ENCODE data around the gene FHAD1.

Gene FHAD1

DNA sequence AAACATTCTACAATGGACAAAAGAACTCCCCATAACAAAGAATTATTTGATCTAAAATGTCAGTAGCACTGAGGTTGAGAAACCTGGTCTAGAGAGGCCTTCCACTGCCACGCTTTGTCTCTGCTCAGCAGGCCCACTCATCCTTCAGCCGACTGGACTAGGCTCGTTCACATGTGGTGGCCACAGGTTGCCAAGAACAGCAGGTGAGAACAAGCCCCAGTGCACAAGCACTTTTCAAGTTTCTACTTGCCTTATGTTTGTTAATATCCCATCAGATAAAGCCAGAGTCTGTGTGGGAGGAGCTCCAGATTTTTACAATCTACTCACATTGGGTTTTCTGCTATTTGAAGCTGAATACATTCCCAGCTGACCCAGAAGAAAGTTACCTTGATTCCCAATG is 153.6 kb downstream of the FHAD1 start:
- peak in 1 of 14 donors; percentile 40 for DNase-seq

DNA sequence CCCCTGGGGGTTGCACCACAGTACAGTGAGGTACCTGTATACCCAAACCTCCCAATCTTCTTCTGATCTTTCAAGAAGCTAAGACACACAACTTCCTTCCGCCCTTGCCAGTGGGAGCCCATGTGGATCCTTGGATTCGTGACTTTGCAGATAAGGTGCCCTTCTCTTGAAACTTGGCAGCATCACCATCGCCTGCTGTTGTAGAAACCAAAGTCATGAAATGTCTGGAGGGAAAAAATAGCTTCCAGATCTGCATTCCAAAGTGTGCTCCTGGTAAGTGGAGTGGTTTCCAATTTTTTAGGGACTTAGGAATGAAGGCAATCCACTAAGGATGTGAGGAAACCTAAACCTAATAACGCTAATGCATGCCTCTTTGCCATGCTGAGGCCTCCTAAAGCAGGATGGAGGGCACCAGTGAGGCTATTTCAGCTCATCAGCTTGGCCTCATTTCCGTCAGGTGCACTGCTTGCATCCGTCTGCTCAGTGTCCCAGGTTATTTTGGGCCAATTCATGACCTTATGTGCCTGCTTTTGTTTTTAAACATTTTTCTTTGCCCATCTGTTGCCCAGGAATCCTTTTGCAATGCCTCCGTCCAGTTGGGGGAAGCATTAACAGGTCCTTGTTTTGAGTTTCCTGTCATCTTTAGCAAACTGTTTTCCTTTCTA is 154.5 kb downstream of the FHAD1 start:
- DNase-seq = peak in 1 of 14 donors; percentile 92

DNA sequence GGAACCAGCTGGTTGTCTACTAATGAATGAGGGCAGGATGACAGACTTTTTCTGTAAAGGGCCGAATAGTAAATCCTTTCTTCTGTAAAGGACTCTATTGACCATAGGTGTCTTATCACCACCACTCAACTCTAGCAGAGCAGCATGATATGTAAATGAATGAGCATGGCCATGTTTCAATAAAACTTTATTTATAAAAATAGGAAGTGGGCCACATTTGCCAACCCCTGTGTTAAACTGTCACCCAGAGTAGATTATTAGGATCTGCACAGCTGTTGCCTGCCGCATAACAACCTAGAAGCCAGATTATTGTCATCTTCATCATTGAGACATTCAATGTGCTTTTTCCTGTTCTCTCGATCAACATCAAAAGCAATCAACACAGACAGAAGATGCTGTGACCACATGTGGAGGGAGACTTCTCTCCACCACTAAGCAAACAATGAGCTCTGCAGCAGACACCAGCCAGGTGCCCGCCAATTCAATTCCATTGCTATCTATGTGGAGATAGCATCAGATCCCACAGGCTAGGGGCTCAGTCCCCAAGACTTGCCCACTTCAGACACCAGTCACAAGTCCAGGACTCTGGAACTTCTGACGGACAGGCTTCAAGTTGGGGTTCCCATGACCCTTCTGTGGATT is 155.9 kb downstream of the FHAD1 start:
- no peak for DNase-seq

DNA sequence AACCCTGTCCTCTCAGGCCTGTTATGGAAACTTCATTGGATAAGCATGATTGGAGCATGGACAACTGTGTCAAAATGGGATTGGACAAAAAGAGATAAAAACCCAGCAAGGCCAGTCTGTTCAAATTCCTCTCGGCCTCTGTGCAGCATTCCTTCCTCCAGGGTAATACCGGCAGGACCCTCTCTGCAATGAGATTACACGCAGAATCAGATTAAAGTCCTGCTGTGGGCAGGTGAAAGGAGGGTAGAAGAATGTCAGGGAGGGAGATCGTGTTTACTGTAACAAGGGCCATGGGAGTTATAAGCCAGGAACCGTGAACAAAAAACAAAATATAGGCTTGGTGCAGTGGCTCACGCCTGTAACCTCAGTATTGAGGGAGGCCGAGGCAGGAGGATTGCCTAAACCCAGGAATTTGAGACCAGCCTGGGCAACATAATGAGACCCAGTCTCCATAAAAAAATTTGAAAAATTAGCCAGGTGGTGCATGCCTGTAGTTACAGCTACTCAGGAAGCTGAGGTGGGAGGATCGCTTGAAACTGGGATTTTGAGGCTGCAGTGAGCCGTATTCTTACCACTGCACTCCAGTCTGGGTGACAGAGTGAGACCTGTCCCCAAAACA is 157.0 kb downstream of the FHAD1 start:
- no peak for DNase-seq

DNA sequence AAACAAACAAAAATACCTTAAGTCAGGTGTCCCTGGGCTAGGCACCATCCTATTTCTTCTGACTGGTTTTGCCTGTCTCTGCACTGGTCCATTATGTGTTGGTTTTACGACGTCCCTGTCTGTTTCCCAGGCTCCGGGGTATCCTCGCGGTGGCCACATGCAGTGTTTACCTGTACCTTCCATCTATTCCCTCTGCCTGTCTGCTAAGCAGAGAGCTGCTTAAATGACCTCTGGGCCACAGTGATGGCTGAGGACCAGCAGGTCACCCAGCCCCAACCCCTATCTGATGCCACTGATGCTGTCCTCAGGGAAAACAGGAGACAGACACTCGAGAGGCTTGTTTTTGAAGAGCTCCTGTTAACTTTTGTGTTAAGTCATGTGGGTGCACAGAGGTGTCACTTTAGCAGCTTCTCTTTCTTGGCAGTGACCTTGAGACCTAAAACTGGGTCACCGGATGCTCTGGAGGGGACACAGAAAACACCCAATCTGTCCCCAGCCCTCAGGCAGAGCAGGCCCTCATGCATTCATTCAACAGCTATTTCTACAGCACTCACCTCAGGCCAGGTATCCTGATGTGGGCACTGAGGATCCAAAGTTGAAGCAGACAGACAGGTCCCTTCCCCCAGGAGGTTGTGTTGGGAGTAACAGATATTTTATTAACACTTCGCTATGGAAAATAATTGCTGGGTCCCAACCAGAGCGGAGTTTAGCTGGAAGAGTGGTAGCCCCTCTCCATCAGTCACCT is 158.3 kb downstream of the FHAD1 start:
- DNase-seq = no peak

DNA sequence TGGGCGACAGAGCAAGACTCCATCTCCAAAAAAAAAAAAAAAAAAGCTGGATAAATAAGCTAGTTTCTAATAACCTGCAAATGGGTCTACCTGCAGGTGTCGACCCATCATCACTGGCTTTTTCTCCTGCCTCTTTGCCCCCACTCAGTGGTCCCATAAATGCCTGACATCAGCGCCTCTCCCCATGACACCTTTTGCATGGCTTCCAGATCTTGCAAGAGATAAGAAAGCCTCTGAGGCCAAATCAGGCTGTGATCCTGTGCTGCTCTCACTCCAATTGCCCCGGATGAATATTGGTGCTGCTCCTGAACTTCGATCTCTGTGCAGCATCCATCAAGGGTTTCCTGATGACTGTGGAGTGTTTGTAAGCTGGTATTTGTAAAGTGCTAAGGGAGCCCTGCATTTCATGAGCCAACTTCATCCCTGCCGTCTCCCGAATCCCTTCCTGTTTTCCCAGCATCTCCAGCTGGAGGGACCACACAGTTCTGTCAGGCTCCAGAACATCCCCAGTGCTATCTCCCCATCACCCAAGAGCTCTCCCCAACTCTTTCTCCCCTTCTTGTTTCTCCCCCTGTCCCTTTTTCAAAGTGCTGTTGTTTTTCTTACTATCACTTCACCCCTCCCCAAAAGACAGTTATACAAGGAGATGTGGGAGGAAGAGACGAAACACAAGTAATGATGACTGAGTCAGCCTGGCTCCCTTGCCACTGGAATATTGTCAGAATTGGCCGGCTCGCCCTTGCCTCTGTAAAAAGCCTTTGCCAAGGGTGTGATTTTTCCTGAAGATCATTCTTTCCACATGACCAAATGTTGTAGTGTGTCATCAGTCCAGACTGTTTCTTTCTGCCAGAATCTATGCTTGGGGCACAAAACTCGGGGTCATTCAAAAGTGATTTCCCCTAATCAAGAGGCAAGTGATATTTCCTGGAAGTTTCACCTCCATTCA is 159.9 kb downstream of the FHAD1 start:
- peak in 2 of 14 donors; percentile 18 to 49 for DNase-seq

DNA sequence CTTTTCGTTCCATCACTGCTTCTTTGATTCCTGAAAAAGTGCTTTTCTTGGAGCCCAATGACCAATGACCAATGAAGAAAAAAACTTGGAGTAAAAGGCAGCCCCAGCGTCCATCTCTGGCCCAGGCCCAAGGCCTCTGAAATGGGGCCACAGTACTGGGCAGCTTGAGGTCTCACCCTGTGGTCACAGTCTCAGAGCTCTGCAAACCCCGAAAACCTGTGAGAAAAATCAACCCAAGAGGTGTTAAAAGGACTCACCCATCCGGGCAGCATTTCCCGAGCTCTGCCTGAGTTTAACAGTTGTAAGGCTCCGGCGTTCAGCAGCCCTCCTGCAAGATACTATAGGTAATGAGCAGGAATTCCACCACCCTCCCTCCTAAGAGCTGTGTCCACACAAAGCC is 160.6 kb downstream of the FHAD1 start:
- DNase-seq = peak in 2 of 14 donors; percentile 25 to 49

DNA sequence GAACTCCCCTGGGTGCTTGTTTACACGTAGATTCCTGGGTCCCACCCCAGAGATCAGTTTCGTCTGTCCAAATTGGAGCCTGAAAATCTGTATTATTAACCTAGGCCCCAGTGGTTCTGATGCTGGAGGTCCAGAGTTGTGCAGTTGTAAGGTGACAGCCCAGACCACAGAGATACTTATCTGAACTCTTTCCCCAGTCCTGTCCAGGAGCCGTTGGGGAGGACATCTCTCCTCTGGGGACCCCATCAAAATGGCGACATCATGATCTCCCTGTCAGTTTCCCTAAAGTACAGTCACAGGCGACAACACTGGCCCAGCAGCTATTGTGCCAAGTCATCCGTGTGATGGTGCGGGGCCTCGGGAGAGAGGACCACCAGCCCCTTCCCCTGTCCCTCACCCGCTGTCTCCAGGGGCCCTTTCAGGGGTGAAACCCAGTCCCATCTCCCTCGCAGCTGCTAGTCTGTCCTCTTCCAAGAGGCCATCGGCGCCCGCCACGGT is 161.9 kb downstream of the FHAD1 start:
- no peak for DNase-seq

DNA sequence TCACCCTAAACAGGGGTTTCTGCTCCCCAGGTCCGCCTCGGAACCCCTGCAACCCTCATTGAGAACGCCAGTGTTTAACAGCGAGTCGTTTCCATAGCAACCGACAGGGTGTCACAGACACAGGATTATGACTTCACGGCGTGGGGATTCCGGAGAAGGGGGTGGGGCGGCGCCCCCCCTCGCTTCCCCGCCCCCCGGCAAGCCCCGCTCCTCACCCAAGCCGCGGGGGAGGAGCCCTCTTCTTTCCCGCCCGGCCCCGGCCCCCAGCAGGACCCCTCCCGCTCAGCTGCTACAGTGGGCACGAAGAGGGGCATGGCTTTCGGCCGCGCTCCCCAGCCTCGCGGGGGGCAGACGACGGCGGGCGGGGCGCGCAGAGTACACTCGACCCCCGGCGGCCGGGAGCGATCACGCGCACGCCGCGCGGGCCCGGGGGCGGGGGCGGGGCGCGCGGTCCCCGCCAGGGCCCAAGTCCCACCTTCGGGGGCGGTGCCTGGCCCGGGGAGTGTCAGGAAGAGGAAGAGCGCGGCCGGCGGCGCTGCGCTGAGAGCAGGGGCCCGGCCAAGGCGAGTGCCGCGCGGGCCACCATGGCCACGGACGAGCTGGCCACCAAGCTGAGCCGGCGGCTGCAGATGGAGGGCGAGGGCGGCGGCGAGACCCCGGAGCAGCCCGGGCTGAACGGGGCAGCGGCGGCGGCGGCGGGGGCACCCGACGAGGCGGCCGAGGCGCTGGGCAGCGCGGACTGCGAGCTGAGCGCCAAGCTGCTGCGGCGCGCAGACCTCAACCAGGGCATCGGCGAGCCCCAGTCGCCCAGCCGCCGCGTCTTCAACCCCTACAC is 162.6 kb downstream of the FHAD1 start, which contains the start of gene EFHD2:
TSS of gene EFHD2 (plus strand) at position 501 of the 835 bp plus-strand sequence. CDS start at position 585, 84 bp downstream.
- DNase-seq = peak in 11 of 14 donors; percentile 16 to 74 (median 52)

DNA sequence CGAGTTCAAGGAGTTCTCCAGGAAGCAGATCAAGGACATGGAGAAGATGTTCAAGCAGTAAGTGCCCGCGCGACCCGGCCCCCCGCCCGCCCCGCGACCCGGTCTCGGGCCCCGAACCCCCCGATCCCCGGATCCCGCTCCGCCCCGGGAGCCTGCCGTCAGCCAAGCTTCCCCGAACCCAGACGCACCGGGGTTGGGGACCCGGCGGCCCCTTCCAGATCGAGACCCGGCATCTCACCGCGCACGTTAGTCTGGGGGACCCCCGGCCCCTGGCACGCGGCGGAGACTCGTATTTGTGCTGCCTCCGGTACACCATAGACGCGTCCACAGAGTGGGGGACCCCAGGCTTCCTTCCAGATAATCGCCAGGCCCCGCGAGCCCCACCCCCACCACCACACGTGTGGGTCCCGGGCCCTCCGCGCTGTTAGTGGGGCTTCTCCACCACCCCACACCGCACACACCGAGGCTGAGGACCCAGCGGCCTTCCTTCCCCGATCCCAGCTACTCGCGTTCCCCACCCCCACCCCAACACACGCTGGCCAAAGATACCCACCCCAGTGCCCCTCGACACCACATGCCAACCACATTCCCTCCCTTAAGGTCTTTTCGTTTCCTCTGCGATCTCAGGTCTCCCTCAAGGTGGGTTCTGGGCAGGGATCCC is 163.3 kb downstream of the FHAD1 start:
- DNase-seq = no peak

DNA sequence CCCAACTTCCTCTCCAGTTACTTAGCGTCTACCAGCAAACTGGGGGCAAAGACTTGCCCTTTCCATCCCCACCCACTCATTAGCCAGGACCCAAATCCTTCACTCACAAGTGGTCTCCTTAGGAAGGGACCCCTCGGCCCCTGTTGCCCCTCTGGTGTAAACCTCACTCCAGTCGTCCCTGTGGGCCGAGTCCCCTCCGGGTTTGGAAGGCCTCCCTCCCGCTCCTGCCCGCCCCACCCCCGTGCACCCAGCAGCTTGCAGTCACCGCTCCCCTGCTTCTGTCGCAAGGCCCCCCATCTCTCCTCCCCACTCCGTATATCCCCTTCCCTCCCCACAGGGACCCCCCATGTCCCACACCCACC is 163.8 kb downstream of the FHAD1 start:
- DNase-seq = no peak

DNA sequence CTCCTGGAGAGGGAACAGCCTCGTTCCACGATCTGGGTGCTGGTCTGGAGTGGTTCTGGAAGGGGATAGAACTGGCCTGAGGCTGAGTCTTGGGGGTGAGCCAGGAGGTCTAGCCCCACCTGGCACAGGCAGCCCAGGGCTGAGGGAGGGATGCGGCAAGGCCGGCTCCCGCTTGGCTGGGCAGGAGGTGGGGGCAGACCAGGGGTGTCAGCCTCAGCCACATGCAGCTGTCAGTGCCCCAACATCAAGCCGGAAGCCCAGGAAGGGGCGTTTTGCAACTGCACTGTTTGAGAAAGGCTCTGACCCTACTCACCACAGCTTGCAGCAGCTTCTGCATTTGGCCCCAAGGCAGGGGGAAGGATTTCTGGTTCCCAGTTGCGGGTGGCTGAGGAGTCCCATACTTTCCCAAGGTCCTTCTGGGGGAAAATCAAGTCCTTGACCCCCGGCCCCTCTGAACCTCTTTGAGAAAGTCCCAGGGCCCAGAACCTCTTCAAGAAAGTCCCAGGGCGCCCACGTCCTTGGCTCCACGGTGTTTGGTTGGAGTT is 164.6 kb downstream of the FHAD1 start:
- peak in 8 of 14 donors; percentile 10 to 61 (median 40) for DNase-seq

DNA sequence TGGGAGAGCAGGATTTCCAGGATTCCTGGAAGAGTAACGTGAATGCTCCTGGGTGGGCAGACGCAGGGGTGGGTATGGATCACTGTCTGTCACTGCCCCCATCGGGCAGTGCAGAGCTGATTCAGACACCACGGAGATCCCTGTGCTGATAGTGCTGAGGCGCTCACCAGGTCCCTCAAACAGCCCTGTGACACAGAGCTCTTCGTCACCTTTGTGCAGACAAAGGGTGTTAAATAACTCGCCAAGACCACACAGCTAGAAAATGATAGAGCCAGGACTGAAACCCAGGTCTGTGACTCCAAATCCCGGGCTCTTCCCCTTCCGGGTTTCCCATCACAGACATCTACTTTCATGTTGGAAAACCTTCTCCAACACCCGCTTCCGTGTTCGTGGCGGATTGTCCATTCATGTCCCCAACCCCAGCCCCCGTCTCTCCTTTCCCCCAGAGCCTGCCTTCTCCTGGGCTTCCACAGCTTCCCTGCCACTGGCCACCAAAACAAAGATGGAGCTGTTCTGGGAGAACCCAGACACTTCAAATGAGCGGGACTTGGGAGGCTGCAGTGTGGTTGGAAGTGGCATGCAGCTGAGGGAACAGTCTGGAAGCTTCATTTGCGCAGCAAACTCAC is 165.3 kb downstream of the FHAD1 start:
- peak in 1 of 14 donors; percentile 43 for DNase-seq

DNA sequence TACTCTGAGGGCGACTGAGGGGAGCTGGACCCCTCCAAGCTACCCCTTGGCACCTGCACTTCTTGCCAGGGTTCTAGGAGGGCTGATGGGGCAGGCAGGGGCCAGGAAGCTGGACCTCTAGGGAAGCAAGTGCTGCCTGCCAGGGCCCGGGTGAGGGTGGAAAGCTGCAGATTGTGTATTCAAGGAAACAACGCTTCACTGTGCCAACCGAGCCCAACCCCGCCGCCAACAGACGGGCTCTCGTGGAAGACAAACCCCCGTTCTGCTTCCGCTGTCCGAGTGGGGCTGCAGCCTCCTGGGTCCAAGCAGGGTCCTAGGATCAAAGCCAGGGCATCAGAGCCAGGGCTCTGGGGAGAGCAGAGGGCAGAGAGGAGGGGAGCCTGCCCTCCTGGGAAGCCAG is 165.8 kb downstream of the FHAD1 start:
- peak in 6 of 14 donors; percentile 19 to 49 (median 39) for DNase-seq

DNA sequence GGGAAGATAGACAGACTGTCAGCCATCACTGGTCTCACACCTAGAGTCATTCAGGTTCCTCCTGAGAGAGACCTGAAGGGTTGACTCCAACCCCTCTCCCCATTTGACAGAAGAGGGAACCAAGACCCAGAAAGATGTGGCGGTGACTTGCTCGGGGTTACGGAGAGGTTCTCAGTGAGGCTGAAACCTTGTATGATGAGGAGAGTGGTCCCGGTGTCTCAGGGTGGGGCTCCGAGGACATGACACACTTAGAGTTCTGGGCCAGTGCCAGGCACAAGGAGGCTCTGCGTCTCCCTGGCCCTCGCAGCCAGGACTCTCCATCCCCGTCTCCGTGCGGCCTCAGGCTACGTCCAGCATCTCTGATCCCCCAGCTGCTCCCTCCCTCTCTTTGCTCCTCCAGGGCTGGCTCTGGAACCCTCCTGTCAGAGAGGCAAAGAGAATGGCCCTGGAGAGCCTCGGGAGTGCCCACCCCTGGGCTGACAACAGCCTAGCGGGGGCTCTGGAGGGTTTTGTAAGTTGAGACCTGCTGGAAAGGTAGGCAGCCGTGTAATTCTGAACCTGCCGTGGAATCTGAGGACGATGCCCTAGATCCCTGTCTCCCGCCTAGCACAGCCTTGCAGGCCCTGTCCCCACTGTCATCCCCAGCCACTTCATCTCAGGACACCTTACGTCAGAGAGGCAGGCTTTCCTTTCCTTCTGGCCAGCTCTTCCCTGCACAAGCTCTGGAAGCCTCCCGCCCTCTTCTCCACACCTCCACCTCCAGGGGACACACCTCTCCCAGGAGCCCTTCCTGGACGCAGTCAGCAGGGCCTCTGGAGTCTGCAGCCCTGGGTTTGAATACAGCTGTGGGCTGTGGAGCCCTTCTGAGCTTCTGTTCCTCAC is 166.8 kb downstream of the FHAD1 start:
- DNase-seq = no peak

DNA sequence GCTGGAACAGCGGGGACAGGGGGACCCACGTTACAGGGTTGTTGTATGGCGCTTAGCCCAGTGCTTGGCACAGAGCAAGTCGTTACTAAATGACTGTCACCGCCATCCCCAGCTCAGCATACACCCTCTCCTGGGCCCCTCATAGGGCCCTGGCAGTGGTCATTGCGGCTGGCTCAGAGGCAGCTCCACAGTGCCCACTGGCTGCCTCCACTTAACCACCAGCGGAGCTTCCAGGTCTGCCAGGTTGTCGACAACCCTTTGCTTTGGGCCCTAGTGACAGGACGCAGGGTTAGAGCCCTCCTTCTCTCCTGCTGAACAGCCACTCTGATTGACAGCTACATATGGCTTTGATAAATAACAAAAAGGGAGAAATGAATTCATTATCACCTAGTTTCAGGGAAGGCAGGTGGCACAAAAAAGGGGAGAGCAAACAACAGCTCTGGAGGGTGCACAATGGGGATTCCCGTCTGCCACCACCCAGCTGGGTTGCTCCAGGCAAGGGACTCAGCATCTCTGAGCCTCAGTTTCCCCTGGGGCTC is 167.5 kb downstream of the FHAD1 start:
- no peak for DNase-seq

DNA sequence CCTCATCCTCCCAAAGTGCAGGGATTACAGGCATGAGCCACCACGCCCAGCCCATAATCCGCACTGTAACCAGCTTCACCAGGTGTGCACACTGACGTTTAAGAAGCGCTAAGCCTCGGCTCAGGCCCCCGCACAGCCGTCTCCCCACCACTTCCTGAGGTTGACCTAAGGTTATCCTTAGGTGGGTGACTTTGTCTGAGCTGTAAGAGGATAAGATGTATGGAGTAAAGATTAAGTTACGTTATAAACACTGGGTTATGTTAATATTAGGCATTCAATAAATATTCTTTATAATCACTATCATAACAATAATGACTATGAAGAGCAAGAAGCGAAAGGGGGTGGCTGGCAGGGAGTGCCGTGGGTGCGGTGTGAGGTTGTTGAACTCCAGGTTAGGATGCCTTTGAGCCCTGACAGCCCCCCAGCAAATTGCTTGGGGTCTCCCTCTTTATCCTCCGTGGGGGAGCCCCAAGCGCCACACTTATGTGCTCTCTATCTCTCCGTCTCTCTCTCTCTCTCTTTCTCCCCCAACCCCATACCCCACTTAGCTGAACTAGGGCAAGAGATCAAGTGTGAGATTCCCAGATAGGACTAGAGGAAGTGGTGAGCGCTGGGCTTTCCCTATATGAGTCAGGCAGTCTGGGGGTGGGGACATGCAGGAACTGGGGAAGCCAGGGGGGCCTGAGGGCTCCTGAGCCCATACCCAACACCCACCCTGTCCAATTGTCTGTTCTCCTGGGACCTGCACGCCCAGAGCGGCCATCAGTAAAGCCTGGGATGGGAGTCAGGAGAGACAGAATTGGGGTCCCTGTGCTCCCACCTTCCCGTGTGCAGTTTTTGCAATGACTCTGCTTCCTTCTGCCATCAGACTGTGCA is 170.3 kb downstream of the FHAD1 start:
- DNase-seq = peak in 8 of 14 donors; percentile 8 to 31 (median 18)
